ENCODE results near the gene GAGE13. TPM values are rescaled to one million over a fixed set of nuclear protein-coding genes. Genes with fewer than 3 reads are reported as not detected.

The GAGE13 gene
- not detected in 5 replicates for total RNA-seq (2022; extraction: Qiagen RNA extraction; ENCODE audit: low read depth)

GRCh38 chrX:49331282-49331681 lies at the start of gene GAGE13:
GAGE13 (plus strand) TSS chrX:49331582; CDS start chrX:49332738, 1,156 bp downstream.

GRCh38 chrX:49303346-49303745 lies 28.0 kb upstream of the GAGE13 start, which contains the start of gene GAGE10:
GAGE10 (plus strand) TSS chrX:49303646; CDS start chrX:49304860, 1,214 bp downstream.

GRCh38 chrX:49321737-49322136 lies 9.6 kb upstream of the GAGE13 start, which contains the start of gene GAGE12J:
GAGE12J (plus strand) TSS chrX:49322037; CDS start chrX:49323194, 1,157 bp downstream.

Other genes with a start within 250 kb of the GAGE13 start
- 23.2 to 26.7 TPM (median 24.8 TPM) in 5 replicates for gene GPKOW, start 207.8 kb upstream of the GAGE13 start, total RNA-seq (2022; extraction: Qiagen RNA extraction; ENCODE audit: low read depth)
- 2.7 to 3.7 TPM (median 3.1 TPM) in 5 replicates for gene MAGIX, start 168.8 kb upstream of the GAGE13 start, total RNA-seq (2022; extraction: Qiagen RNA extraction; ENCODE audit: low read depth)
- gene PLP2, start 159.7 kb upstream of the GAGE13 start, total RNA-seq (2022; extraction: Qiagen RNA extraction; ENCODE audit: low read depth) = 307 to 435 TPM (median 429 TPM) in 5 replicates
- gene PRICKLE3, start 145.2 kb upstream of the GAGE13 start, total RNA-seq (2022; extraction: Qiagen RNA extraction; ENCODE audit: low read depth) = 12.7 to 22.2 TPM (median 20.7 TPM) in 5 replicates
- gene SYP, start 131.4 kb upstream of the GAGE13 start, total RNA-seq (2022; extraction: Qiagen RNA extraction; ENCODE audit: low read depth) = 2.4 to 3.6 TPM (median 3.1 TPM) in 5 replicates
- not detected in 5 replicates for gene CACNA1F, start 98.2 kb upstream of the GAGE13 start, total RNA-seq (2022; extraction: Qiagen RNA extraction; ENCODE audit: low read depth)
- 13.4 to 16.7 TPM (median 16.2 TPM) in 5 replicates for gene CCDC22, start 96.1 kb upstream of the GAGE13 start, total RNA-seq (2022; extraction: Qiagen RNA extraction; ENCODE audit: low read depth)
- gene FOXP3, start 66.9 kb upstream of the GAGE13 start, total RNA-seq (2022; extraction: Qiagen RNA extraction; ENCODE audit: low read depth) = 0.12 to 0.19 TPM (median 0.17 TPM) in 5 replicates
- 1.2 to 4.3 TPM (median 3.4 TPM) in 5 replicates for gene PPP1R3F, start 61.8 kb upstream of the GAGE13 start, total RNA-seq (2022; extraction: Qiagen RNA extraction; ENCODE audit: low read depth)
- gene GAGE10, start 27.9 kb upstream of the GAGE13 start, total RNA-seq (2022; extraction: Qiagen RNA extraction; ENCODE audit: low read depth) = not detected in 5 replicates
- not detected in 5 replicates for gene GAGE12J, start 9.5 kb upstream of the GAGE13 start, total RNA-seq (2022; extraction: Qiagen RNA extraction; ENCODE audit: low read depth)
- not detected in 5 replicates for gene GAGE12C, start 200.6 kb downstream of the GAGE13 start, total RNA-seq (2022; extraction: Qiagen RNA extraction; ENCODE audit: low read depth)
- not detected in 5 replicates for gene GAGE12D, start 210.2 kb downstream of the GAGE13 start, total RNA-seq (2022; extraction: Qiagen RNA extraction; ENCODE audit: low read depth)
- not detected in 5 replicates for gene GAGE12E, start 219.7 kb downstream of the GAGE13 start, total RNA-seq (2022; extraction: Qiagen RNA extraction; ENCODE audit: low read depth)
- not detected in 5 replicates for gene GAGE12F, start 229.3 kb downstream of the GAGE13 start, total RNA-seq (2022; extraction: Qiagen RNA extraction; ENCODE audit: low read depth)
- gene GAGE12G, start 238.8 kb downstream of the GAGE13 start, total RNA-seq (2022; extraction: Qiagen RNA extraction; ENCODE audit: low read depth) = not detected in 5 replicates
- not detected in 5 replicates for gene GAGE12H, start 248.4 kb downstream of the GAGE13 start, total RNA-seq (2022; extraction: Qiagen RNA extraction; ENCODE audit: low read depth)

Measured in A549 treated with CpdA at 1 μM for 4 hours (cell line).